GM23338 (cell line): Measurements from ENCODE around the gene DRC3.

Experiments used
- CTCF ChIP-seq, 2 experiments: fragments of 200-600 bp in 1 of 2; sonication (generic) in 1 of 2; conservative IDR thresholded peaks; 2 replicates each; pipeline versions ENCODE4 v1.5.1 to v1.6.1; 2016 to 2017; ENCODE audit warnings: antibody characterized with exemption in 2 of 2, low read depth in 2 of 2, mild to moderate bottlenecking in 2 of 2, moderate library complexity in 1 of 2
- EZH2 ChIP-seq: fragments of 200-600 bp; sonication (generic); IDR thresholded peaks from one replicate; pipeline ENCODE4 v1.8.0; 2017; ENCODE audit warnings: antibody characterized with exemption, mild to moderate bottlenecking, low read depth; ENCODE audit not compliant: unreplicated experiment
- POLR2AphosphoS5 ChIP-seq: IDR thresholded peaks from 2 replicates; pipeline ENCODE4 v1.6.1; 2016; ENCODE audit warnings: antibody characterized with exemption, low read depth
- REST ChIP-seq: IDR thresholded peaks from one replicate; pipeline ENCODE4 v1.6.1; 2018; ENCODE audit warnings: antibody characterized with exemption; ENCODE audit not compliant: unreplicated experiment
- ZNF462 ChIP-seq: fragments of 250-450 bp; sonication (Bioruptor Pico); IDR thresholded peaks from 2 replicates; pipeline ENCODE4 v1.5.0; 2020; ENCODE audit warnings: mild to moderate bottlenecking, moderate library complexity

GRCh38 chr17:18002171-18002570 lies 29.5 kb downstream of the DRC3 start:
- no peak for TF ChIP-seq CTCF (conservative IDR thresholded peaks at IDR 0.05; ENCODE audit: low read depth in 2 of 2)
- TF ChIP-seq POLR2AphosphoS5: no peak
- TF ChIP-seq EZH2: no peak
- TF ChIP-seq ZNF462 (CRISPR knock-in tag): no peak
- no peak for TF ChIP-seq REST
